HG03108 (cell line): ENCODE data around the gene SPACA7.
"Not testable (repeated sequence)": the region's sequence is repeated elsewhere in the genome, so short reads cannot be mapped to it uniquely, and the experiment has no call there.

Experiments
- ATAC-seq: cut with Tn5 transposase; IDR thresholded peaks from one replicate; pipeline ENCODE4 v1.9.1; 2021; ENCODE audit warnings: moderate library complexity; ENCODE audit not compliant: unreplicated experiment

SPACA7 gene

DNA sequence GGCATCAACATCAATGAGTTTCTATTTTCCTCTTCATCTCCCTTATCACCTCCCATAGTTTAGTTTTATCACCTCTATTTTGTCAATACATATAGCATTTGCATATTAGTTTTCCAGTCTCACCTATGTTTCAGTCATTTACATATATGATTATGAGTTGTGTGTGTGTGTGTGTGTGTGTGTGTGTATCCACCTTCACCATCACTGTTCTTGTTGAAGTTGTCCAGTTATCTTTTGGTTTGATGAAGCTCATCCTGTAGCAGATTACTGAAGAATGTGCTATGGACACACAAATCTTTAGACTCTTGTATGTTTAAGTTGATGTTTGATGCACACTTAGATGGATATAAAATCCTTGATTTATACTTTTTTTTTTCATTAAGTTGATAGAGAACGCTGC, 40.5 kb downstream of the SPACA7 start:
- no peak for ATAC-seq

DNA sequence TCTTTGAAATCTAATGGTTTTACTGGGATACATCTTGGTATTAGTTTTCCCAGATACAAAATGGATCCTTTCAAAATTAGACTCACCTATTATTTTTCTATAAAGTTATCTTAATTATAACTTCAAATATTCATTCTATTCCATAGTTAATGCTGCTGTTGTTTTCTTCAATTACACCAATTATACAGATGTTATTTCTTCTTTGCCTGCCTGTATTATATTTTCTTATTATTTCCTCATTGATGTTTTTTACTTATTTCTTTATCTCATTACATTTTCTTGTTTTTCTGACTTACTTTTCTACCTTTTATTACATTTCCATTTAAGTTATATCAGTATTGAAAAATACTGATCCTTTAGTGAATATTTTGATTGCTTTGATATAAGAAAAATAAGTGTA, 40.9 kb downstream of the SPACA7 start:
- ATAC-seq: no peak

DNA sequence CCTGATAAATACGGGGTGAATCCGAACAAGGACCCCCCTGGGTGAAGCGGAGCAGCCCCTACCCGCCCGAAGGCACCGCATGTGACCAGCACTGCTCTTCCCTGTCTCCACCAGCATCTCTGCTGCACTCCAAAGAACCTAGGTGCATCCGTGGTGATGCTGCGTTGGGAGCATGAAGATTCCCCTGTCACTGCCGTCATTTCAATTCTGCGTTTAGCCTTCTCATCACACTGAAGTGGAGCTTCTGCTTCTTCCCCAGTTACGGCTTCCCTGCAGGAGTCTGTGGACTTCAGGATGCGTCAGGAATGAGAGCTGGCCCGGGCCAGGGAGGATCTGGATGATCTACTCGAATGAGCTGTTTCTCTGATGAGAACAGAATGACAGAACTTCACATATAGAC, 47.9 kb downstream of the SPACA7 start:
- ATAC-seq: no peak

DNA sequence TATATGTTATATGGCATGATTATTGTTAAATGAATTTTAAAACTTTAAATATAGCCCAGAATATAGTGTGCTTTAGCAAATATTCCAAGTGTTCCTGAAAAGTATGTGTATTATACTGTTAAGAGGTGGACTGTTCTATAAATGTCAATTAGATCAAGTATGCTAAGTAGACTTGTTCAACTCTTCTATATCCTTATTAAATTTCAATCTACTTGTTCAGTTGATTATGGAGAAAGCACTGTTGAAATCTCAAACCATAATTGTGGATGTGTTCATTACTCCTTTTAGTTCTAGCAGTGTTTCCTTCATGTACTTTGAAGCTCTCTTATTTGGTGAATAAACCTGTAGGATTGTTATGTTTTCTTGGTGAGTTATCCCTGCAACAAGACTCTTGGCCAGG, 52.5 kb downstream of the SPACA7 start:
- no peak for ATAC-seq

DNA sequence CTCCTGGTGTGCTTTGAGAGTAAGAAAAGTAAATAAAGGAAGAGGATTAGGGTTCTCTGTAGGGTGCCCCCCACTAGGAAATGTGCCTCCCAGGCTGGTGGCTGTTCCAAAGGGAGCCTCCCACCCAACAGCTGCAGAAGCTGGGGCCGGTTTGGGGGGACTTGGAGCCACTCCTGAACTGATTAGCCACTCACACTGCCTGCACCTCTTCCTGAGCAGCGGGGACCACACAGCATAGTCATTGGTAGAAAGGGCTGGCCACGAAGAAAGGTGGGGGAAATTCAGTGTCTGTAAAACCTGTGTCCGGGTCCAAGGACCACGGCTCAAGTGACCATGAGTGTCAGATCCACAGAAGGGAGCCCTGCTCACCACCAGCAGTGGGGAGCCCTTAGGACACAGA, 55.6 kb downstream of the SPACA7 start:
- no peak for ATAC-seq

DNA sequence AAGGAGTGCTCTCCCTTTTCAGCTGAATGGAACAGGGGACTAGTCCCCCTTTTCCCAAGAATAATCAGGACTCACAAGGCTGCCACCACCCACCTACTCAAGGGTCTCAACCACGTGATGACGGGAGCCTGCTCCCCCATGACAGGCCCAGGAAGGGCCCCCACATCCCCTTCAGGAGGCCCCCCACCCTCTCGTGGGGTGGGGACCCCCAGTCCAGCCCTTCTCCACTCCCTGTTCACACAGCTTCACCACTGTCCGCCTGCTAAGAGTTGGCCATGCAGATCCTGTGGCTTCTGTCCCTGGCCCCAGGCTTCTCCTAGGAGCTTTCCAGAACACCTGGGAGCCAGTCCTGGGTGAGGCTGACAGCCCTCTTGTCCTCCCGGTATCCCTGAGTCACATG, 56.6 kb downstream of the SPACA7 start:
- ATAC-seq: not testable (repeated sequence)

DNA sequence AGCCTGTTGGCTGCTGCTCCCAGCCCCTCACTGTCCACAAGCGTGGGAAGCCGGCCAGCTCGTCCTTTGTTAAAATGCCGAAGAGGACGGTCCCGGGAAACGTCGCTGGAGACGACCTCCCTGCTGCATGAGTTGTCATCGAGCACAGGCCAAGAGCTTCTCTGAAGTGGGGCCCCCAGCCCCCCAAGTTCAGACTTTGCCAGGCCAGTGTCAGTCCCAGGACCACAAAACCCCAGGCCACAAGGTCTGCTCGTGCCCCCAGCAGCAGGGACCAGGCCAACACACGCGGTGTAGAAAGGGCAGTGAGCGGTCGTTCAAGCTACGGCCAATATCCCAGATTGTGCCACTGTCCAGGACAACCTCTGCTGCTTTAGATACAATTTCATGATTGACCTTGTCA, 57.4 kb downstream of the SPACA7 start:
- not testable (repeated sequence) for ATAC-seq

DNA sequence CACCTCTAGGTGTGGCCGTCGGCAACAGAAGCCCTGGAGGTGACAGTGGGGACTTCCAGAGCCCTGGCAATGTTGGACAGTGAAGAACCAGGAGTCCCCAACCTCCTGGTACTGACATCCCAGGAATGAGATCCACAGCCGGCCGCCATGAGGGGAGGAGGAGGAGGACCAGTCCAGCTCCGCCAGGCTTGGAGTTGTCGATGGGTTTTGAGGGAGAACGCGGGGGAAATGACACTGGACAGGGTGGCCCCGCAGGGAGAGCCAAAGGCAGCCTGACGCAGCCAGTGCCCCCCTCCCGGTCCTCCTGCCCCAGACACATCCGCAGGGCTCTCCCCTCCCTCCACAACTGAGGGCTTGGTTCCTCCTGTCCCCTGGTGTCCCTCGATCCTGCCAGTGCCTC, 57.9 kb downstream of the SPACA7 start:
- no peak for ATAC-seq

DNA sequence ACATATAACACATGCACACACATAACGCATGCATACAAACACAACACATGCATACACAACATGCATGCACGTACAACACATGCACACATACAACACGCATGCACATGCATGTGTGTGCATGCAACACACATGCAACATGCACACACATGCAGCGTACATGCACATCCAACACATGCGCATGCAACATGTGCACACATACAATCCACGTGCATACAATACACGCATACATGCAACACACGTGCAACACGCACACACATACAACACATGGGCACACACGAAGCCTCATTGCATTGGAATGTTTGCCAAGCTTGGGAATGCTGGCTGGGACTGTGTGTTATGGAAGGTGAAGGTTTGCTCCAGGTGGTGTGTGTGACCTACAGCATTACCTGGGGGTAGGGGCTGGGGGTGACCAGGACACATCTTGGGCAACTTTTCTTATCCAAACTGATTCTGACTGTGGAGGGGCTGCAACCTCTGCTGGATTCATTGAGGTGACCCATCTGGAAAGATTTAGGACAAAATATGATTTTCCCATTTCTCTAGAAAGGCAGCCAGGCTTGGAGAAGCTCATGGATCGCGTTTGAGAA, 58.9 kb downstream of the SPACA7 start:
- ATAC-seq: no peak

DNA sequence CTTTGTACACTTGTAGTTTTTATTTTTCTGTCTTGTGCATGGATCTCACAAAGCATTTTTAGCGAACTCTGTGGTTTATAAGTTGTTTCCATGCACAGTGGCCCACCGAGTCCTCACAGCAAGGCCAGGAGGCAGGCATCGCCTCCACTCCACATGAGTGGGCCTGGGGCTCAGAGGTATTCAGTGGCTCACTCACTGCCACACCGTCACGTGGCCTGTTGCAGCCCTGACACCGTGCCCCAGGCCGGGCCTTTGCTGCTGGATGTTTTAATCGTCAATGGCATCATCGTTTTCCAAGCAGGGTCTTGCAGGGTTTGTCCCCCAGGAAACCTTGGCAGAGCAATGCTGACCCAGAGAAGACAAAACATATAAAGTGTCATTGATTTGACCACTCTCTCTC, 59.8 kb downstream of the SPACA7 start:
- ATAC-seq: no peak

DNA sequence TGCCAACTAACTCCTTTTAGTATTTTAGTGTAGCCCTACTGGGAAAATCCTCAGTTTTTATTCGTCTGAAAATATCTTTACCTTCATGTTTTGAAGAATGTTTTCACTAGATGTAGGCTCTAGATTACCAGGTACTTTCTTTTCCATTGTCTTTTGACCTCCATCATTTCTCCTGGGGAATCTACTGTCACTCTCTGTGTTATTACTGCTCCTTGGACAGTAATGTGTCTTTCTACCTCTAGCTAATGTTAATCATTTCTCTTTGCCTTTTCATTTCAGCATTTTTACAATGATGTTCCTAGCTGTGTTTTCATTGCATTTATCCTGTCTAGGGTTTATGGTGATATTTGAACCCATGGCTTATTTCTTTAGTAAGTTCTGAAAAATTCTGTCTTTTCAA, 61.9 kb downstream of the SPACA7 start:
- ATAC-seq: no peak

DNA sequence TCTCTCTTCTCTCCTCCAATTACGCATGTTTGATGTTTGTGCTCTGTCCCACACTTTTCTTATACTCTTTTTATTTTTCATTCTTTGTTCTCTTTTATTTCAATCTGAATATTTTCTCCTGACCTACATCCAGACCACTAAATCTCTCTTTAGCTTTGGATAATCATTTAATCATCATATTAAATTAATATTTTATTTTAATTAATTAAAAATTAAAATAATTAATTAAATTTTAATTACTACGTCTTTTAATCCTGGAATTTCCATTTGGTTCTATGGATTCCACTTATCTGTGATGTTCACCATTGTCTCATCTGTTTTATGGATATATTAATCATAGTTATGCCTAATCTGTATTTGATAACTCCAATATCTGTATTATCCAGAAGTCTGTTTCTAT, 62.4 kb downstream of the SPACA7 start:
- no peak for ATAC-seq

DNA sequence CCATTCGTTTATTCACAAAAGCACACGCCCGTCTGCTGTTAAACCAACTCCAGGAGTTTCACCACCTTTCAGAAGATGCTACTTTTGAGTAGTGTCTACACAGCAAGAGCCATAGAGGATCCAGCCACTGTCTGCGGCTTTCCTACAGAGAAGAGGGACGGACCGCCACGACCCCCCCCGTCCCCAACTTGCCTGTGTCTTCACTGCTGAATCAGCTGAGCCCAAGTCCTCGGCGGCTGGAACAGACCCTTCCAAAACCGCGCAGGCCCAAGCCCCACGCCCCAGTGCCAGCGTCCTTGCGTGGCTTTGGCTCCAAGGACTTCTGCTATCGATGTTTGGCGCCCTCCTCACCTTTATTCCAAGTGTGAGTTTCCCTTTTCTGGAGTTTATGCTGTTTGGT, 65.1 kb downstream of the SPACA7 start:
- no peak for ATAC-seq

DNA sequence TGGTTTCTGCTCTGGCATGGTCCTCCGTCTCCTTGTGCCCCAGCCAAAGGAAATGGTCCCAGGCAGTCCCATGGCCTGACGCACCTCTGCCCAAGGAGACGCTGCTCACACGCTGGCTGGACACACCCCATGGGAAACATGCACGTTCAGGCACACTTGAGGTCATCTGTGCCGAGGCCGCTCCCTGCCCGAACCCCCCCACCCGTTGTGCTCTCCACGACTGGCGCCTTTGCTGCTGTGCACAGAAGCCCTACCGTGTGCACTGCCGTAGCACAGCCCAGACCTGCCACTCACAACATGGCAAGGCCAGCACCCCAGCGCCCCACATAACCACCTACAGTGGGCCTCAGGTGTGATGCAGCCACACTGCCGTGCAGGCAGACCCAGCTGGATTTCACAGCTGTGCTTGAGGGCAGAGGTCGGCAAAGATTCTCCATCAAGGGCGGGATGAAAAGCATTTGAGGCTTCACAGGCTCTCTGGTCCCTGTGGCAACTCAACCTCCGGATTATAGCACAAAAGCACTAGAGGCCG, 65.7 kb downstream of the SPACA7 start:
- no peak for ATAC-seq

DNA sequence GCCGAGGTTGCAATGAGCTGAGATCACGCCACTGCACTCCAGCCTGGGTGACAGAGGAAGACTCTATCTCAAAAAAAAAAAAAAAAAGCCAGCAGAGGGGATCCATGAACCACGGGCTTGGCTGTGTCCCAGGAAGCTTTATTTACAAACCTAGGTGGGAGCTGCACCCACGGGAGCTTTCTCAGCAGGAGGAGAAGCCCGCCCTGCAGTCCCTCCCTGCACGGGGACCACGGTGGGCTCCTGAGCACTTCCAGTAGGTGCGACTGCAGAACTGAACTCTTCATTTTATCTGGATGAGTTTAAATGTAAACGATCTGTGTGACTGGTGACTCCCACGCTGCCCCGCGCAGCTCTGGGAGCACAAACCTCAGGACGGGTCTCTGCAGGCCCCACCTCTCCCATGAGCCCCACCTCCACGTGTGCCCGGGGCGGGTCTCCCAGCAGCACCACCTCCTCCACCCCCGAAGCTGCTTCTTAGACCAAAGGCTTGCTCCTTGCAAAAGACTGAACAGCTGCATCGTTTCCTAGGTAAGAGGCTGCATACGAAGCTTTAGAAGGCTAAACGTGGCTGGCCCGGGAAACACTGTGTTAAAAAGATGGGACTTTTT, 66.4 kb downstream of the SPACA7 start:
- no peak for ATAC-seq

DNA sequence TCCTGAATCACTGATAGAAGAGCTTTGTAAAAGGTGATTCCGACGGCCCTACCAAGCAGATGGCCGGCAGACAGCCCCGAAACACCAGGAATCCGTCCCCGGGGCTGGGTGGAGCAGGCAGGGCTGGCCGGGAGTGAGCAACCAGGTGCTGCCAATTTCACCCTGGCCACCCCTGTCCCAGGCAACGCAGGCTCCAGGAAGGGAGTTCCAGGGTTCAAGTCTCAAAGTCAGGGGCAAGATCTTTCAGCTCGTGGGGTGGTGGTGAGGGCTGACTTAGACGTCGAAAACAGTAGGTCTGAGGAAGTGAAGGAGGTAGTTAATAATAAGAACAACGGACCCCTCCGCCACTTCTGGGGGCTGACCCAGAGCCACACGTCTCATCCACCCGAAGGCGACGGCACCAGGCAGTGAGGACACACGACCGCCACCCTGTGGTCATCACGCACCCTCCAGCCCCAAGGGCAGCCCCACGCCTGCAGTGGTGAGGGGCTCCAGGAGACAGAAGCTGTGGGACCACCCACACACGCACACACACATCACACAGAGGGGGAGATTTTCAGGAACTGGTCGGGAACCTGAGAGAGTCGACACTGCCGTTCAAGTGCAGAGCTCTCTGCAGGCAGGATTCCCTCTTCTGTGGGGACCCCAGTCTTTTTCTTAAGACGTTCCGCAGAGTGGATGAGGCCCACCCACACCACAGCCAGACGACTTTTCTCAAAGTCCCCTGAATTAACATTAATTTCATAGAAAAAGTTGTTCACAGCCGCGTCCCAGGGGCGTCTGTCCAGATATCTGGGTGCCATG, 67.2 kb downstream of the SPACA7 start:
- ATAC-seq: no peak

DNA sequence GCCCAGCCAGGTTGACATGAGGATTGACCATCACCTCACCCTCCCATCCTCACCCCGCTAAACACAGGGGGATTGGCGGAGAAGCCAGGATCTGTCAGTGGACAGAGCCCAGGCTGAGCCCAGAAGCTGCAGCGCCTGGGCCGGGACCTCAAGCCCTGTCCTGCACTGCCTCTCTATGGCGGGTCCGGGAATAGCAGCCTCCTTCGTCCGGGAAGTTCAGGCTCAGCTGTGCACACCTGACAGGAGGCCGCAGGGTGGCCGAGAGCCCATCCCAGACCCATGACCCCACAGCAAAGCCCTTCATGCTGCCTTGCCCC, 67.8 kb downstream of the SPACA7 start:
- ATAC-seq: no peak

DNA sequence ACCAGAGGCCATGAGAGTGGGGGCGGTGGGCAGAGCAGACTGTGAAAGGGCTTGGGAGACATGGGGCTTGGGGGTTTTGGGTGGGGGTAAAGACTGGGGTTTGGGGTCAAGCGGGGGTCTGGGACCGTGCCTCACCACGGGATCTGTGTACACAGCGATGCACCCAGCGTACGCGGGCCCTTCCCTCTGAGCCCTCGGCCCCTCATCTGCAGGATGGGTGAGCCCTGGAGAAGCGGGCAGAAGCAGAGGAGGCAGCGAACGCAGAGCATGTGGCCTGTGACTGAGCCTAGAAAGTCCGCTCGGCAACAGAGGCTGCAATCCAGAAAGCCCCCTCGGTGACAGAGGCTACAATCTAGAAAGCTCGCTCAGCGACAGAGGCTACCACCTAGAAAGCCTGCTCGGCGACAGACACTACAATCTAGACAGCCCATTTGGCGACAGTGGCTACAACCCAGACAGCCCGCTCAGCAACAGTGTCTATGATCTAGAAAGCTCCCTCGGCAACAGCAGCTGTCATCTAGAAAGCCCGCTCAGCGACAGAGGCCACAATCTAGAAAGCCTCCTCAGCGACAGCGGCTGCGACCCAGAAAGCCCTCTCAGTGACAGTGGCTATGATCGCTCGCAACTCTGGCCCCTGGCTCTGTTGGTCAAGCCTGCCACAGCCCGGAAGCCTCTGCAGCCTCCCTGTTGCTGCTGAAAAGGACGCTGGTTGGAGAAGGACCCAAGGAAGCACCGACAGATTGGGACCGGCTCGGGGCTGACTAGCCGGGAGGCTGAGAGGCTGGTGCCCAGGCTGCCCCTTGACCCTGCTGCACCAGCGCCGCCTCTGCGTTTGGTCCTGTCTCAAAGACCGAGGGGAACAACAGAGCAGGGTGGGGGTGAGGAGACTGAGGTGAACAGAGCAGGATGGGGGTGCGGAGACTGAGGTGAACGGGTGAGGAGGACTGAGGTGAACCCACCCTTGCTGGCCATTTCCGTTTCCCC, 68.6 kb downstream of the SPACA7 start:
- no peak for ATAC-seq

DNA sequence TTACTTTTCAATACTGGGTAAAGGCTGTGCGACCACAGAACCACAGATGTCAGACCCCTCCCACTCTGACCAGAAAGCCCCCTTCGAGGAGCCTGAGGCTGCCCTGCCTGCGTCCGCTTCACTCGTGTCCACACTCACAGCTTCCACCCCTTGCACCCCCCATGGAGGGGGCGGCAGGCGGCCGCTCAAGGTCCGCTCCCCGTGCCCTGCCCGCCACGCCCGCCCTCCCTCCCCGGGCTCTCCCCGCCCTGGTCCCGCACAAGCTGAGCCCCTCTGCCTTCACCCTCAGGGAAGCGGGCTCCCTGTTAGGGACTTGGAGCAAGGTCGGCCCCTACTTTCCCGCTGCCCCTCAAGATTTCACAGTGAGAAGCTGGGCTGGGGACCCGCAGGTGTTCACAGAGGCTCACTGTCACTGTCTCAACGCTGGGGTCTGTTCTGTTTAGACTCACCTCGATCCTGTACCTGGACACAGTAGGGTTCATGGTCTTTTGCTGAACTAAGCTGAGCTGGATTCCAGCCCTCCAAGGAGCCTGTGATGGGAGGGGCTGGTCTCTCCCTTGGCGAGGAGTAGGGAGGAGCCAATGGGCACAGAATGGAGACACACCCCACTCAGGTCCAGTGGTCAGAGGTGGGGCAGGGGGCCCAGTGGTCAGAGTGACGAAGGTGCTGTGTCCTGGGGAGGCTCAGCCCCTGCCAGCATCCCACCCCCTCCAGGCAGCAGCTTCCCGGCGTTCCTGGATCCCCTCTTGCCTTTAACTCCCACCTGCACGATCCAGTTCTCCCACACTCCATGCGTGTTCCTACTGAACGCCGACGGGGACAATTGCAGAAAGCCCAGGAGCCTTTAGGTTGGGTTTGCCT, 69.5 kb downstream of the SPACA7 start:
- no peak for ATAC-seq

DNA sequence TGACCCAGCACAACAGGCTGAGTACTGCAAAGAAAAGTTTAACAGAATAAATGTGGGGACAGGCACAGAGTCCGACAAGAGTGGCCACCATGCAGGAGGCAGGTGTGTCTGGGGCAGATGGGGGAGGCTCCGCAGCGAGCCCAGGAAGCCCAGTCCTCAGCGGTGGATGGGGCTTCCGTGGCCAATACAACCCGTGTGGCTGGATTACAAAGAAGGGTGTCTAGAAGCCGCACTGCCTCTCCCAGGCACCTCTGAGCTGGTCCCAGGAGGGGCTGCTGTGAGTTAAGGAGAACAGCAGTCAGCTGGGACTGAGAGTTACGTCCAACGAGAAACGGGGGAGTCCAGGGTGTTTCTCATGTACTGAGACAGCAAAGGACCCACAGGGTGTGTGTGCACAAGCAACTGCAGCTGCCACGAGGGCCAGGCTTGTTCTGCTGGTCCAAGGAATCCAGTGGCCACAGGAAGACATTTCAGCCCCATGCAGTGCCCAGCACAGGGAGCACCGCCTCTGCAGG, 70.2 kb downstream of the SPACA7 start:
- ATAC-seq: no peak
